Caco-2 (cell line): Measurements from ENCODE around the gene TRIM52. TPM values are rescaled to one million over a fixed set of nuclear protein-coding genes. Genes with fewer than 3 reads are reported as not detected.
"Not testable (repeated sequence)": the region's sequence is repeated elsewhere in the genome, so short reads cannot be mapped to it uniquely, and the experiment has no call there.

Experiments
- BruUV-seq: library from RNA; stranded (reverse); fragments of 400-500 nt; replicated peaks from 2 replicates; lab custom pipeline; 2021; lab: Mats Ljungman, UMichigan
- CTCF ChIA-PET: fragments of 300-600 bp; sonication (Branson Sonifier 250); formaldehyde crosslinking; loops from one replicate; lab custom pipeline; 2022; ENCODE audit warnings: antibody characterized with exemption; lab: Charles Lee
- POLR2A ChIA-PET: fragments of 300-600 bp; sonication (Branson Sonifier 250); formaldehyde crosslinking; loops from one replicate; lab custom pipeline; 2022; ENCODE audit warnings: antibody characterized with exemption; lab: Charles Lee
- DNase-seq, 2 experiments: peaks; one replicate each; pipeline versions ENCODE4 v3.0.0 to v3.0.0-alpha.2; 2020 to 2022
- H3K27me3 ChIP-seq: replicated peaks from 2 replicates; pipeline ENCODE4 v1.6.0; 2011; ENCODE audit warnings: low read length; ENCODE audit not compliant: control insufficient read depth, insufficient read depth
- H3K36me3 ChIP-seq: 2 replicates; pipeline ENCODE4 v1.5.1; 2011; ENCODE audit warnings: low read length; ENCODE audit not compliant: control insufficient read depth, insufficient read depth
- H3K4me1 ChIP-seq: fragments of 250-450 bp; sonication (Bioruptor Pico); 2 replicates; pipeline ENCODE4 v1.5.1; 2020; ENCODE audit warnings: mild to moderate bottlenecking
- H3K4me3 ChIP-seq: 2 replicates; pipeline ENCODE4 v1.5.1; 2011; ENCODE audit warnings: low read depth, mild to moderate bottlenecking, control low read depth, low read length
- H3K9me3 ChIP-seq: fragments of 250-450 bp; sonication (Bioruptor Pico); 2 replicates; pipeline ENCODE4 v1.5.1; 2020; ENCODE audit warnings: mild to moderate bottlenecking, moderate library complexity
- H3K27ac Mint-ChIP-seq: one replicate; pipeline ENCODE4 v1.8.0; 2022; ENCODE audit warnings: mixed read lengths; ENCODE audit not compliant: unreplicated experiment
- H3K27me3 Mint-ChIP-seq: one replicate; pipeline ENCODE4 v1.8.0; 2022; ENCODE audit warnings: mixed read lengths; ENCODE audit not compliant: insufficient read depth, unreplicated experiment
- H3K36me3 Mint-ChIP-seq: one replicate; pipeline ENCODE4 v1.8.0; 2022; ENCODE audit warnings: mild to moderate bottlenecking, mixed read lengths; ENCODE audit not compliant: insufficient read depth, unreplicated experiment
- H3K4me1 Mint-ChIP-seq: one replicate; pipeline ENCODE4 v1.8.0; 2022; ENCODE audit warnings: low read depth, mixed read lengths; ENCODE audit not compliant: unreplicated experiment
- H3K4me3 Mint-ChIP-seq: one replicate; pipeline ENCODE4 v1.8.0; 2022; ENCODE audit warnings: mild to moderate bottlenecking, moderate library complexity, mixed read lengths; ENCODE audit not compliant: unreplicated experiment
- H3K9me3 Mint-ChIP-seq: one replicate; pipeline ENCODE4 v1.8.0; 2022; ENCODE audit warnings: mixed read lengths; ENCODE audit not compliant: unreplicated experiment
- CTCF ChIP-seq, 2 experiments: fragments of 200-600 bp in 1 of 2; IDR thresholded peaks; 1 replicate in 1 of 2; 2 replicates in 1 of 2; pipeline versions ENCODE4 v1.5.1 to v1.8.0; 2011 to 2022; ENCODE audit warnings: antibody characterized with exemption in 1 of 2, control low read depth in 1 of 2, inconsistent platforms in 1 of 2, low read depth in 1 of 2, low read length in 1 of 2, mild to moderate bottlenecking in 1 of 2, moderate library complexity in 1 of 2; ENCODE audit not compliant: insufficient read depth in 1 of 2, severe bottlenecking in 1 of 2, unreplicated experiment in 1 of 2
- intact Hi-C: fragments of 100-400 bp; cut with micrococcal nuclease; formaldehyde crosslinking; loops from one replicate; pipeline ENCODE4 v1.10.0; 2022; ENCODE audit not compliant: unreplicated experiment
- total RNA-seq: library from RNA; stranded (reverse); gene quantifications from 2 replicates; pipeline ENCODE4 v1.2.3, GENCODE V29; 2022

TRIM52 gene
- total RNA-seq, 1 experiment from 2014 or later, result 11.9 TPM

- BruUV-seq, H3K4me3 ChIP-seq, intact Hi-C loops, H3K27ac Mint-ChIP-seq, H3K4me3 Mint-ChIP-seq, CTCF ChIA-PET, POLR2A ChIA-PET, DNase-seq, H3K27me3 ChIP-seq, H3K9me3 ChIP-seq, H3K9me3 Mint-ChIP-seq, H3K4me1 ChIP-seq, H3K36me3 ChIP-seq: not testable (repeated sequence)
- Mint-ChIP-seq H3K36me3 (peaks cover 33% of the 10 kb centered on the region), H3K27me3 (peaks cover 20% of the 10 kb centered on the region), H3K4me1 (peaks cover 28% of the 10 kb centered on the region)
These were observed 51.9 kb downstream of the TRIM52 start for GRCh38 chr5:181209006-181209405.

GRCh38 chr5:181207960-181208253 is 53.0 kb downstream of the TRIM52 start:
- BruUV-seq, result no TSS peak
- no peak for TF ChIP-seq CTCF (IDR thresholded peaks at IDR 0.05; ENCODE audit: insufficient read depth in 1 of 2, low read depth in 1 of 2, low read length in 1 of 2, severe bottlenecking in 1 of 2, unreplicated experiment in 1 of 2)
- Mint-ChIP-seq H3K27me3 (peaks cover 16% of the 10 kb centered on the region), H3K4me1 (peaks cover 28% of the 10 kb centered on the region), H3K4me3 (peak overlapping the region; percentile 82), H3K27ac (peak overlapping the region; percentile 91), H3K9me3 (no peaks in the 10 kb centered on the region), H3K36me3 (peaks cover 35% of the 10 kb centered on the region)
- CTCF ChIA-PET, result interaction anchor here (0.8 to 3.3 kb wide), 4 partner anchors 10 to 35 kb away, joined by 4 to 12 read pairs (median 5); no protein-coding TSS in a partner anchor
- Histone ChIP-seq H3K9me3 (no peaks in the 10 kb centered on the region), H3K4me3 (peak overlapping the region; percentile 3; the same call in 1 of the 2 replicates), H3K36me3 (no peaks in the 10 kb centered on the region), H3K4me1 (no peaks in the 10 kb centered on the region), H3K27me3 (no peaks in the 10 kb centered on the region)
- POLR2A ChIA-PET, result interaction anchor here (0.6 to 1.5 kb wide), 5 partner anchors 16 to 170 kb away, joined by 3 to 15 read pairs (median 6); partner anchors contain the start of gene TRIM41
- intact Hi-C loops, result loop anchor here (1.0 kb wide), 2 partner anchors 10 to 15 kb away; partner anchors contain the start of gene TRIM41
- no peak for DNase-seq

GRCh38 chr5:181207214-181207959 is 53.6 kb downstream of the TRIM52 start:
- Mint-ChIP-seq H3K27ac (peak overlapping the region; percentile 91), H3K9me3 (no peaks in the 10 kb centered on the region), H3K4me1 (peaks cover 28% of the 10 kb centered on the region), H3K4me3 (peak overlapping the region; percentile 82), H3K27me3 (peaks cover 15% of the 10 kb centered on the region), H3K36me3 (peaks cover 35% of the 10 kb centered on the region)
- no peaks in the 10 kb centered on the region for H3K9me3 ChIP-seq
- no peaks in the 10 kb centered on the region for H3K4me1 ChIP-seq
- H3K4me3 ChIP-seq, result peak overlapping the region; percentile 50
- CTCF ChIA-PET, result interaction anchor here (0.6 to 3.3 kb wide), 5 partner anchors 10 to 45 kb away, joined by 3 to 12 read pairs (median 5); no protein-coding TSS in a partner anchor
- POLR2A ChIA-PET, result interaction anchor here (0.6 to 1.5 kb wide), 8 partner anchors 16 to 170 kb away, joined by 3 to 15 read pairs (median 6); partner anchors contain the start of gene TRIM41
- no peaks in the 10 kb centered on the region for H3K36me3 ChIP-seq
- no TSS peak for BruUV-seq
- intact Hi-C loops, result loop anchor here (1.0 kb wide), 2 partner anchors 11 to 16 kb away; partner anchors contain the start of gene TRIM41
- H3K27me3 ChIP-seq, result no peaks in the 10 kb centered on the region
- no peak for TF ChIP-seq CTCF (IDR thresholded peaks at IDR 0.05; ENCODE audit: insufficient read depth in 1 of 2, low read depth in 1 of 2, low read length in 1 of 2, severe bottlenecking in 1 of 2, unreplicated experiment in 1 of 2)
- DNase-seq, result peak; percentile 87 to 88
